Tongue (tissue), 2 donors: ENCODE measurements around the gene CCNE1. TPM values are rescaled to one million over a fixed set of nuclear protein-coding genes. Genes with fewer than 3 reads are reported as not detected.

Source experiments
- DNase-seq: peaks from one replicate; pipeline ENCODE4 v3.0.0-alpha.2; 2015
- total RNA-seq: library from RNA; depleted of rRNA; stranded (reverse); fragments of >200 nt; gene quantifications from one replicate; pipeline ENCODE4 v1.2.3, GENCODE V29; 2014

The CCNE1 gene
- 7.0 TPM for total RNA-seq

DNA sequence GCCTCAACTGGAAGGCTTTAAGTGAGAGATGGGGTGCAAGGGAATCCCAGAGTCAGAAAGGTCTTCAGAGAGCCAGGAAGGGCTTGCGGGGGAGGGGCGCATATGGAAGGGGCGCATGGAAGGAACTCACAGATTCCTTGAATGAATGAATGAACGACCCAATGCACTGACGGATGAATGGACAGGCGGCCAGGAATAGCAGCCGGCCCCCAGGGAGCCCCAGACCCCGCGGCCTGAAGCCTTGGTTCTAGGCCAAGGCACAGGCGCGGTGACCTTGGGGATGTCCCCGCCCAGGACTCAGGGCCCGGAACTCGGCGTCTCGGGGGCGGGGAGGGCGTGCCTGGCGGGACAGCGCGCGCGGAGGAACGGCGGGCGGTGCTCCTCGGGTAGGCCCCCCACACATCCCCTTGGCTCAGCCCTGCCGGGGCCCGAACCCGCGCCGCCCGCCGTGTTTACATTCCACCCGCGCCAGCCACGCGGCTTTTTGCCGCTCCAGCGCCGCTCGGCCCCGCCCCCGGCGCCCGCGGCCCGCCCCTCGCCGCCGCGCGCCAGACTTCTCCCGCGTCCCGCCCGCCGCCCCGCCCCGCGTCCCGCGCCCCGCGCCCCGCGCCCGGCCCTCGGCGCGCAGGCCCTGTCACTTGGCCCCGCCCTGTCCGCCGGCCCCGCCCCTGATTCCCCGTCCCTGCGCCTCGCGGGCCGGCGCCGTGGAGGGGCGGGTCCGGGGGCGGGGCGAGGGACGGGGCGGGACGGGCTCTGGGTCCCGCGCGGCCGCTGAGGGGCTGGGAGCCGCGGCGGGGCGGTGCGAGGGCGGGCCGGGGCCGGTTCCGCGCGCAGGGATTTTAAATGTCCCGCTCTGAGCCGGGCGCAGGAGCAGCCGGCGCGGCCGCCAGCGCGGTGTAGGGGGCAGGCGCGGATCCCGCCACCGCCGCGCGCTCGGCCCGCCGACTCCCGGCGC lies at the start of gene CCNE1:
Gene CCNE1 (plus strand): TSS at position 867 of the 955 bp plus-strand sequence. CDS start 565 bp downstream, outside the sequence.
- DNase-seq, result peak; percentile 96

DNA sequence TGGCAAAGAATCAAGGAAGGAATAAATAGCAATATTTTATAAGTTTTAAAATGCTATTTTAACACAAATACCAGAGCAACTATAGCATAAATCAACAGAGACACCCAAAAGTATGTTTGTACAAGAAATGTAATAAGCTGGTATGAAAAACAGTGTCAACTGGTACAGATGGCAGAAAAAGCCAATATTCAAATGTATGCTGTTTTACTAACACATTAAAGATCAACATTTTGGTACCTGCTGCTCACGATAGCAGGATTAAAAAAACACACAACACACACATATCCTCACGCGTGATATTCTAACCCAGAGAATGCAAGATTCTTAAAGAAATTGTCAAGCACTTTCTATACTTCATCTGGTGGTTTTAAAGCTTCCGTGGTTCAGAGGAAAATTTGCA lies 48.6 kb upstream of the CCNE1 start:
- no peak for DNase-seq

- no peak for DNase-seq
Measured at GRCh38 chr19:29764361-29764760, 47.4 kb upstream of the CCNE1 start.

DNA sequence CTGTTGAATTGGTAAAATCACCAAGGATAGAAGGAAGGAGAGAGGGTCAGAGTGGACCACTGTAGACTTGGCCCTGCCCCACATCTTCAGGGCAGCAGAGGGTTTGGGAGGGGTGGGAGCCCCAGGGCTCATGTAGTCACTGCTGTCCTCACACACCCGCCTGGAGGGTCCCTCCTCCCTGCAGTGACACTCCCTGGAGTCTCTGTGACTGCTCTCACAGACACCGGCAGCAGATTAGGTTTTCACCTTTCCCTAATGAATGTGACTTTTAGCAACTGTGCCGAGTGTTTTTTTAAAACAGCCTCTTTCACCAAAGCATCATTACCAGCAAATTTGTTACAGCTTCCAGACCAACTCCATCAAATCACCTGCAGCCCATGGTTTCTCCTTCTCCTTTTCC lies 45.7 kb upstream of the CCNE1 start:
- no peak for DNase-seq

GRCh38 chr19:29767039-29767735 lies 44.6 kb upstream of the CCNE1 start:
- no peak for DNase-seq

DNA sequence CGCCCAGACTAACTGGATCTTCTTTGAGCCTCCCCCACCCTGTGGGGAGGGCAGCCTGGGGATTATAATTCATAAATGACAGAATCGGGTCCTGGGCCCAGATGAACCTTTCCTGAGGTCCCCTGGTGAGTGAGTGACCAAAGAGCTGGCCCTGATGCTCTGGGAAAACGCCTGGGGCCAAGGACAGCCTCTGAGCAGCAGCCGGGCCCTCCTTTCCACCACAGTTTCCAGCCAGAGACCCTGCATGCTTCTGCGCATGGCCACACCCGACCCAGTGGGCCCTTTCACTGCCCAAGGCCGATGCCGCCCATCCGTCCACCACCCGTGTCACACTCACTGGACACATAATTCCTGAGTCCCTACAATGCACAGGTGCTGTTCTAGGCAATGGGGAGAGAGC lies 43.6 kb upstream of the CCNE1 start:
- no peak for DNase-seq

DNA sequence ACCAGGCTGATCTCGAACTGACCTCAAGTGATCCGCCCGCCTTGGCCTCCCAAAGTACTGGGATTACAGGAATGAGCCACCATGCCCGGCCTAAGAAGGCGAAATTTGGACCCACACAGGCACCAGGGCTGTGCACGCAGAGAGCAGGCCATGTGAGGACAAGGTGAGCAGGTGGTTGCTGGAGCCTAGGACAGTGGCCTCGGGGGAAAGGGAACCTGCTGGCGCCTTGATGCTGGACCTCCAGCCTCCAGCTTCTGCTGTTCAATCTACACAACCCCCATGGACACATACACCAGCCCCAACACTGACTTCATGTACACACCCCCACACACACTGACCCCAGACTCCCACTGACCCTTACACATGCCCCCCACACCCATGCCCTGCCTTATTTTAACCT lies 41.8 kb upstream of the CCNE1 start:
- DNase-seq, result no peak

GRCh38 chr19:29770648-29771047 lies 41.1 kb upstream of the CCNE1 start:
- no peak for DNase-seq

DNA sequence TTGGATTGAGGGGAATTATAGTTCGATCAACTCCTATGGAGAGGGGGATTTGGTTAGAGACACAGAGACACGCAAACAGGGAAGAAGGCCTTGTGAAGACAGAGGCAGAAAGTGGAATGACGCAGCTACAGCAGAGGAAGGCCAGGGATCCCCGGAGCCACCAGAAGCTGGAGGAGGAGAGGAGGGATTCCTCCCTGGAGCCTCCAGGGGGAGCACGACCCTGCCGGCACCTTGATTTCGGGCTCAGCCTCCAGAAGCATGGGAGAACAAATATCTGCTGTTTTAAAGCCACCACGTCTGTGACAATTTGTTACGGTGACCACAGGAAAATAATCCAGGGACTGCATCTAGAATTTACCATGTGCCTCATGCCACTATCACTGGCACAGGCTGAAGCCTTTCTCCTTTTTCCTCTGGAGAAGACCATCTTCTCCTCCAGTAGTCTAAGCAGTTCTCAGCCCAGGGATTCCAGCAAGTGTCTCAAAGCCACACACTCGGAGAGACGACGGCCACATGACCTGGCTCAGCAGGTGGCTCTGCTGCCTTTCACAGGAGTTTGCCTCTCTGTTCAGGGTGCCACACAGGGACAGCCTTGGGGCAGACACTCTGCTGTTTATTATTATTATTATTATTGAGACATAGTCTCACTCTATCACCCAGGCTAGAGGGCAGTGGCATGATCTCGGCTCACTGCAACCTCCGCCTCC lies 39.9 kb upstream of the CCNE1 start:
- peak; percentile 84 for DNase-seq

GRCh38 chr19:29772696-29773095 lies 39.1 kb upstream of the CCNE1 start:
- DNase-seq, result no peak

DNA sequence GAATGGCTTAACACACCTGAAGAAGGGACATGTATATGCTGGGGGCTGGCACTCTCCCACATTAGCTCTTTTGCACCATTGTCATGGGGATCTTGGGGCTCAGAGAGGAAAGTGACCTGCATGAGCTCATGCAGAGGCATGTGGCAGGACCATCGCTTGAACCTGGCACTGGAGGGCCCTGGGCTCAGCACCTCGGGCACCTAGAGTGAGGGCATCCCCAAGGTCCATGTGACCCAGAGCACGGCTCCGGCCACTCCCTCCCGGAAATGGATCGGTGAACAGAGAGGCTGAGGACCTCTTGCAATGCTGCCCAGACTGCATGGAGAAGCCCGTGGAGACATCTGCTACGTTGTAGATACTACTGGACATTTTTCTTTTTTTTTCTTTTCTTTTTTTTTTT lies 38.6 kb upstream of the CCNE1 start:
- no peak for DNase-seq

DNA sequence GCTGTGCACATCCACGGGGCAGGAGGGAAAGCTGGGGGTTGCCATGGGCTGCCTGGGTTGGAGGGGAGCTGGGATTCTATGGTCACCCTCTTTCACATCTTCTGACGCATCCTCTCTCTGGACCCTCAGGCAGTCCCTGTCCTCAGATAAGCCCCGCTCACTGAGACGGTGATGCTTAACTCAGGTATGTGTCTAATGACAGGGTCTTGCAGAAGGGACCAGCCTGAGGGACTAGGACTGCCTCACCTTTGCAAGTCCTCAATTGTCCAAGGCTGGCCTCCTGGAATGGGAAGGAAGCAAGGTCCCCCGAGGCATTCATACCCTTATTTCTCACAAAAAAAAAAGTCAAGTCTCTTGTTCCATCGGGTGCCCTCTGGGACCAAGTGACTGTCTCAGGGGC lies 37.7 kb upstream of the CCNE1 start:
- no peak for DNase-seq

- peak; percentile 52 for DNase-seq
Measured at GRCh38 chr19:29777781-29778309, 33.9 kb upstream of the CCNE1 start.

- DNase-seq, result no peak
Measured at GRCh38 chr19:29779921-29780320, 31.9 kb upstream of the CCNE1 start.

DNA sequence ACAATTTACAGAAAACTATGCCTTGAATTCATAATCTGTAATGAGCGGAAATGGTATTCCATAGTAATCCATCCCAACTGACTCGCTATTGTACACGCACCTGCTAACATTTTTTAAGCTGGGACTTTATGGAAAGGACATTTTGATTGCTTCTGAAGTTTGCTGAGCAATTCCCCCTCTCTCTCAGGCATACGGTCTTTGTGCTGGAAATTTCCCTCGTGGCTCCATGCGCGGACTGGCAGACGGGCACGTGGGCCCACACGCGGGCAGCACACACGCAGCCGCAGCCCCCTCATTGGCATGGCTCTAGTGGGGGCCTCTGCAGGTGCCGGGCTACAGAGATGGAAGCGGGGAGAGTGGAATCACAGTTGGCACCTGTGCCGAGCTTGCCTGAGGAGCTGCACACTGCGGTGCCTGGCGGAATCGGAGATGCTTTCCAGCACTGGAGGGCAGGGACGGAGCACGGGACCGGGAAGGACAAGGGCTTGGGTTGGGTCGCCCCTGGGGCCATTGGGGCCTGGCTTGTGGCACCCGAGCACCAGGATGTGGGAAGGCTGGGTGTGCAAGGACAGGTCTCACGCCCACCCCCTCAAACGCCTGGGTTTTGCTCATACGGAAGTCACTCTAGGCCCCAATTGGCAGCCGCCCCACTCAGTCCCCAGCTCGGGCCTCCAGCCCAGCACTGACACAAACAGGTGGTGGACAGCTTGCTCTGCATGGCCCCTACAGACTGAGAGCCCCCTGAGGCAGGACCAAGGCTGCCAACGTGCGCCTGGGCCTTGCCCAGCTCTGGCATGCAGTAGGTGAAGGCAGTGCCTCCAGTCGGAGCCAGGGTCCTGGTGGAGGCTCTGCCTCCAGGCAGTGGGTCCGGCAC lies 30.2 kb upstream of the CCNE1 start:
- DNase-seq, result peak; percentile 92

GRCh38 chr19:29782260-29782580 lies 29.6 kb upstream of the CCNE1 start:
- no peak for DNase-seq

DNA sequence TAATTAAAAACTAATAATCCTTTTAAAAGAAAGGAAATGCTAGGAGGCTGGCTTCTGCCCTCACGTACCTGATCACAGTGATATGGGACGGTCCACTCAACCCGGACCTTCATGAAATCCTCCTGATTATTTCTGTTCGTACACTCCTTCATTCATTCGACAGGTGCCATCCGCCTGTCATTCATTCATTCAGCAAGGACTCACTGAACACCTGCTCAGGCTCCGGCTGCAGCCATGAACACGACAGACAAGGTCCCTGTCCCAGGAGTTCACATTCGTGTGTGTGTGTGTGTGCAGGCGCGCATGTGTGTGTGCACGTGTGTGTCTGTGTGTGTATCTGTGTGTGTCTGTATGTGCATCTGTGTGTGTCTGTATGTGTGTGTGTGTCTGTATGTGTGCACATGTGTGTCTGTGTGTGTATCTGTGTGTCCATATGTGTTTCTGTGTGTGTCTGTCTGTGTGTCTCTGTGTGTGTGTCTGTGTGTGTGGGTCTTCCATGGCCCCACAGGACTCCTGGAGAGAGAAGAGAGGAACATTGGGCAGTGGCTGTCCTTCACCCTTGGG lies 28.1 kb upstream of the CCNE1 start:
- no peak for DNase-seq

DNA sequence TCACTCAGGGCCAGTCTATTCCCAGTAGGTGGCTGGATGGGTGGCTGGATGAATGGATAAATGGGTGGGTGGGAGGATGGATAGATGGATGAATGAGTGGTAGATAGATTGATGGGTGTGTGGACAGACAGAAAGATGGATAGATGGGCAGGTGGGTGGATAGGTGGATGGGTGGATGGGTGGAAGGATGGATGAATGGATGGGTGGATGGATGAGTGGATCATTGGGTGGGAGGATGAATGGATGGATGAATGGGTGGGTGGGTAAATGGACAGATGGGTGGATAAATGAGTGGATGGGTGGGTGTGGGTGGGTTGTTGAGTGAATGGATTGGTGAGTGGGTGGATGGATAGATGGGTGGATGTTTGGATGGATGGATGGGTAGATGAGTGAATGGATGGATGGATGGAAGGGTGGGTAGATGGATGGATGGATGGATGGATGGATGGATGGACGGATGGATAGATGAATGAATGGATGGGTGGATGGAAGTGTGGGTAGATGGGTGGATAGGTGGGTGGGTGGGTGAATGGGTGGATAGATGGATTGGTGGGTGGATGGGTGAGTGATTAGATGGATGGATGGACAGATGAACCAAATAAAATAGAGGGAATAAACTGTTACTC lies 27.1 kb upstream of the CCNE1 start:
- no peak for DNase-seq

- DNase-seq, result no peak
Measured at GRCh38 chr19:29785360-29785759, 26.4 kb upstream of the CCNE1 start.

- no peak for DNase-seq
Measured at GRCh38 chr19:29785955-29786589, 25.7 kb upstream of the CCNE1 start.
